Erythroblast (primary cell): Measurements from ENCODE around the gene ADARB2.

ENCODE experiments used
- GATA1 ChIP-seq: IDR thresholded peaks from 2 replicates; pipeline ENCODE4 v1.6.1; 2011; ENCODE audit warnings: low read depth, mild to moderate bottlenecking, control low read depth, low read length, moderate library complexity
- POLR2A ChIP-seq: IDR thresholded peaks from 2 replicates; pipeline ENCODE4 v1.6.1; 2011; ENCODE audit warnings: mild to moderate bottlenecking, low read length

- TF ChIP-seq POLR2A (no peak), GATA1 (no peak)
Observed at GRCh38 chr10:1183033-1183396, 554.3 kb downstream of the ADARB2 start.
